Stimulated activated CD4-positive, alpha-beta T cell treated with anti-CD3 and anti-CD28 coated beads, Interleukin-4, amount 100 ng/mL, for 24 hours (primary cell): ENCODE measurements around the gene A4GNT.
"Not testable (repeated sequence)": the region's sequence is repeated elsewhere in the genome, so short reads cannot be mapped to it uniquely, and the experiment has no call there.

Source experiments
- DNase-seq: peaks from one replicate; pipeline ENCODE4 v3.0.0-alpha.2; 2020

The A4GNT gene

DNA sequence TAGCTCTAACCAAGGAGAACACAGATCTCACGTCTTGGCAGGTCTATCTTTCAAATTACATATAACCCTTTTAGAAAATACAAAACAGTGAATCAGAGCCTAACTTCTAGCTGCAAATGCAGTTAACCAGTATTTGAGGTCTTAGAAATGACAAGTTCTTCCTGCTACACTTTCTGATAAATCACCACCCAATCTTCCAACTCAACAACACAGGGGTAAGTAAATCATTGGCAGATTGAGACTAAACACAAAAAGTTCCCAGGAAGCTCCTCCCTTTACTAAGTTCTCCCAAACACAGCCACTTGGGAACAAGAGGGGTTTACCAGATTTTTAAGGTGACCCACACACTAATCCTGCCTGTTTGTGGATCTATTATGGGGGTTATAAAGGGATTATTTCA, at the start of gene A4GNT:
A4GNT (minus strand) TSS at position 152 of the 400 bp plus-strand sequence. CDS start 1,134 bp downstream, outside the sequence.
- DNase-seq, result no peak

DNA sequence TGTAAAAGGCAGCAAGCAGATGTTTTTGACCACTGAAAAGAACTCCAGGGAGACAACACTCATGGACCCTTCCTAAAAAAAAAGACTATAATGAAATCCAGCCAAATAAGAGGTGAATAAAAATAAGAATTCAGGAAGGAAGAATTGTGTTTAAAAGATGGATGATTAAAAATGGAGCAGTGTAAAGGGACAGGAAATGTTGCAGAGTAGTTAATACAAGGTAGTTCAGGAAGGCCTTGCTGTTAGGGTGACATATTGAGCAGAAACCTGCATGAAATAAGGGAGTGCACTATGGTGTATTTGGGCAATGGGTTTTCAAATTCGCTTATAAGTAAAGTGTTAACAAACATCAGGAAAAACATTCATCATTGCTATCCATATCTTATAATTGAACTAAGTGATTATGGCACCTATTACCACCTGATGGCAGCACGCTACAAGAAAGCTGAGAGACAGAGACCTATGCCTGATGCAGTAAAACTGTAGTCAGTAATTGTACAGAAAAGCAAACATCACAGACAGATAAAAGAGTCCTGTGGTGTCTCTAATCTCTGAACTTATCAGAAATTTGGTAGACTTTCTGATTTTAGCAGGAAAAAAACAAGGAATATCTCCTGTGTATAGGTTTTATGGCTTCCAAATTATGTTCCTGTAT, 48.3 kb upstream of the A4GNT start:
- peak; percentile 40 for DNase-seq

DNA sequence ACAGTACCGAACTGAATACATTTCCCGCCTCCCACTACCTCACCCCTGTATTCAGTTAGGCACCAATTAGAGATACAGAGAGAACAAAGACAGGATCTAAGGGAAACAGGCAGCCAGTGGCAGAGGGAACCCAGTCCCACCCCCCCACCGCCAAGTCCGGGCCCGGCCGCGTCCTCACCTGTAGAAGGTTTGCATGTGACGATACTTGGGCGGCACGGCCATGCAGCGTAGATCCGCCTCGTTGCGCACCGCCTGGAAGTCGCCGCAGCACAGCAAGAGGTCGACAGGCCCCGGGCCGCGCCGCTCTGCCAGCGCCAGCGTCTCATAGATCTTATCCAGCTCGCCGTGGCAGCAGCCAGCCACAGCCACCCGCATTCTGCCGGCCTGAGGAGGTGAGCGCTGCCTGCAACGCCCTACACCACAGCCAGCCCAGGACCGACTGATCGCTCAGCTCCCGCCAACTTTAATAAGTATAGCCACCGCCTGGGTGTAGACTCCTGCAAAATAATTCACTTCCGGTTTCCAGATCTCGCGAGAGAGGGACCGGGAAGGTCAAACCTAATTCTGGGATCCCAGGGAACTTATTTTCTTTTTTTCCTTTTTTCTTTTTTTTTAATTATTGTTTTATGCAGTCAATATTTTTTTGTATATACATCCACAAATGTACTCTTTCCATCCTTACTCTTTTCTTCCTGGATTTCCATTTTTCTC, 42.4 kb upstream of the A4GNT start, which contains the start of gene DBR1:
DBR1 (minus strand) TSS at position 501 of the 711 bp plus-strand sequence; CDS start at position 375, 126 bp downstream.
- DNase-seq, result peak; percentile 83

- no peak for DNase-seq
These were observed 41.7 kb upstream of the A4GNT start for GRCh38 chr3:138173769-138174420.

DNA sequence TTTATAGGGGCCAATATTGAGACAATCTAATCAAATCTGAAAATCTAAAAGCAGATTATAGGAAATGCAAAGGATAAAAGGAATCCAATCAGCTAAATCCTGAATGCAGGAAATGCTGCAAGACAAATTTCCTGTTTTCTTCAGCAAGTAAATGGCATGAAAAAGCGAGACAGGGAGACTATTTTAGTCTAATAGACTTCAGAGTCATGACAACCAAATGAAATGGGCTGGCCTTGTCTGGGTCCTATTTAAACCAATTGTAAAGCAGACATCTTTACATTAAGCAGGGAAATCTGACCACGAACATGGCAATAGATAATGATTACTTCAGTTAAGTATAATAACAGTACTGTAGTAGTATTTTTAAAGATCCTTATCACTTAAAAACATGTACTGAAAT, 40.4 kb upstream of the A4GNT start:
- no peak for DNase-seq

DNA sequence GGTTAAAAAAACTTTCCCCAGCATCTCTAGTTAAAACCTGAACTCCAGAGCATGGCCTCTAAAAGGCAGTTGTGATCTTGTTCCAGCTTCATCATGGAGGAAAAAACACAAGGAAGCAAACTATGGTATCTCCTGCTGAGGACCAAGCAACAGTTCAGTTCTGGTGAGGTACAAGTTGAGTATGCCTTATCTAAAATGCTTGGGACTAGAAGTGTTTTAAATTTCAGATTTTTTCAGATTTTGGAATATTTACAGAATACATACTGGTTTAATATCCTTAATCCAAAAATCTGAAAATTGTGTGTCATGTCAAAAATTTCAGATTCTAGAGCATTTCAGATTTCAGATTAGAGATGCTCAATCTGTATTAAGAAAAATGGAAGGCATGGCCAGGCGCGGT, 32.9 kb upstream of the A4GNT start:
- DNase-seq, result no peak

DNA sequence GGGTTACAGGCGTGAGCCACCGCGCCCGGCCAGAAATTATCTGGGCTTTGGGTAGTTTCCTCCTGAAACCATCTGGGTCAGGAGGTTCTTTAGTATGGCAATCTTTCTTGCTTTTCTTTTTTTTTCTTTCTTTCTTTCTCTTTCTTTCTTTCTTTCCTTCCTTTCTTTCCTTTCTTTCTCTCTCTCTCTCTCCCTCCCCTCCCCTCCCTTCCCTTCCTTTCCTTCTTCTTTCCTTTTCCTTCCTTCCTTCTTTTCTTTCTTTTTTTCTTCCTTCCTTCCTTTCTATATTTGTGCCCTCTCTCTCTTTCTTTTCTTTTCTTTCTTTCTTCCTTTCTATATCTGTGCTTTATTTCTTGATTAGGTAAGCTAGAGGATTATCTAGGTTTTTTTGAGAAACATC, 25.6 kb upstream of the A4GNT start:
- no peak for DNase-seq

DNA sequence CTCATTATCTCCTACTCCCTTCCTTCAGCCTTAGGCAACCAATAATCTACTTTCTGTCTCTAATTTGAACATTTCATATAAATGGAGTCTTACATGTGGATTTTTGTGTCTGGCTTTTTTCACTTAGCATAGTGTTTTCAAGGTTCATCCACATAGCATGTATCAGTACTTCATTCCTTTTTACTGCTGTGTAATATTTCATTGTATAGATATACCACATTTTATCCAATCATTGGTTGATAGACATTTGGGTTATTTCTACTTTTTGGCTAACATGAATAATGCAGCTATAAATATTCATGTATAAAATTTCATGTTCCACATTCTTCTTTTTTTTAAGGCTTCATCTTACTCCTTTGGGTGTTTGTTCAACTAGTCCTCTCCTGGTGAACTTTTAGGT, 22.3 kb upstream of the A4GNT start:
- no peak for DNase-seq

DNA sequence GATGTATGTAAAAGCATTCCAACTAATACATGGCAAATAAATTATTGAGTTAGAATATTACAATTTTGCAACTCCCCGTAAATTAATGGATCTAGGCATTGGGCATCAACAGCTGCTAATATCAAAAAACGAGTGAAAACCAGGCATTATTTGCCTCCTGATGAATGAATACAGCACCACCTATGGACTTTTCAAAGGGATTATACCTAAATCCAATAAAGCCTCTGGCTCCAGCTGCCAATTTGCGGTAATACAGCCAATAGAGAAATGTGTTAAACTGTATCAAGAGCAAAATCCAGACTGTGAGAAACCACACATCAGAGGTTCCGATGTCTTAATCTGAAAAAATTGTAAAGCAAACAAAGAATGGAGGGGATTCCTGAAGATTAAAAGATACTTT, 16.3 kb upstream of the A4GNT start:
- DNase-seq, result no peak

GRCh38 chr3:138142181-138142580, 10.0 kb upstream of the A4GNT start:
- DNase-seq, result not testable (repeated sequence)

- no peak for DNase-seq
These were observed 8.8 kb upstream of the A4GNT start for GRCh38 chr3:138140940-138141339.

- DNase-seq, result no peak
These were observed 7.5 kb upstream of the A4GNT start for GRCh38 chr3:138139691-138140090.

GRCh38 chr3:138137861-138138260, 5.7 kb upstream of the A4GNT start:
- no peak for DNase-seq

DNA sequence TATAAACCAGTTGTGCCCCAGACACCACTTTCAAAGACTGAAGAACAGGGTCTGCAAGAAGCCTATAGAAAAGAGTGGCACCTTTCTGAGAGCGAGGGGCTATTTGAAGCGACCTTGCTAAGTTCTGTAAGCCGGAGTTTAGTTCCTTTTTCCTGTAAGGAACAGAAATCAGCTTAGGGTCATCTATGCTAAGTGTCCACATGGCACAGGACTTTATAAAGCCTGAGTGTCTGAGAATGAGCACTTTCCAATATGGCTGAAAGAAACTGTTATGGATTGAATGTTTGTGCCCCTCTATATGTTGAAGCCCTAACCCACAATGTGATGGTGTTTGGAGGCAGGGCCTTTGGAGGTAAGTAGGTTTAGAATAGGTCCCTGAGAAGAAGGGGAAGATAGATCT, 4.0 kb upstream of the A4GNT start:
- no peak for DNase-seq

GRCh38 chr3:138135833-138136194, 3.6 kb upstream of the A4GNT start:
- DNase-seq, result no peak

DNA sequence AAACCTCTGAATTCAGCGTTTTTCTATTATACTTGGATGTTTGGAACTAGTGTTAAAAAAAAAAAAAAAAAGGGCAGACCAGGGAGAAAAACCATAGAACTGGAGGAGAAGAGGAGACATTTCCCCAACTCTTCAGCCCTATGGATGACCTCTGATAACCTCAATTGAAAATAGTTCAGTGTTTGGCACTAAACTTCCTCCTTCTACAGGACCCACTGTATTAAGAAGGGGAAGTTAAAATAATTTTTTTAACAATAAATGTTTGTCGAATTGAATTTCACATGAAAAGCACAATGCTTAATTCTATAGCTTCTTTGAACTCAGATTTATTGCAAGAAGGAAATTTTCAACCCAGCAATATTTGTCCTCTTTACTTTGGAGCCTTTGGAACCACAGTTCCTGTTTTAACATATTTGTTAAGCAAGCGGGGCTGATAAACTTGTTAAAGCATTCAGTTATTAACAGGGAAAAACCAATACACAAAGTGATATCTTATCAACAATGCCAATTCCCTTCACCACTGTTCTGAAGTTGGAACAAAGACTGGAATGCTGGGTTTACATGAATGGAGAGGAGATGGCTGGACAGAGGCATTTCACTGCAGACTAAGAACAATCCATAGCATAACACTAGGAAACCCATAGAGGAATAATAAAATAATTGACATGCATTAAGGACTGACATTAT, 3.1 kb upstream of the A4GNT start:
- no peak for DNase-seq

DNA sequence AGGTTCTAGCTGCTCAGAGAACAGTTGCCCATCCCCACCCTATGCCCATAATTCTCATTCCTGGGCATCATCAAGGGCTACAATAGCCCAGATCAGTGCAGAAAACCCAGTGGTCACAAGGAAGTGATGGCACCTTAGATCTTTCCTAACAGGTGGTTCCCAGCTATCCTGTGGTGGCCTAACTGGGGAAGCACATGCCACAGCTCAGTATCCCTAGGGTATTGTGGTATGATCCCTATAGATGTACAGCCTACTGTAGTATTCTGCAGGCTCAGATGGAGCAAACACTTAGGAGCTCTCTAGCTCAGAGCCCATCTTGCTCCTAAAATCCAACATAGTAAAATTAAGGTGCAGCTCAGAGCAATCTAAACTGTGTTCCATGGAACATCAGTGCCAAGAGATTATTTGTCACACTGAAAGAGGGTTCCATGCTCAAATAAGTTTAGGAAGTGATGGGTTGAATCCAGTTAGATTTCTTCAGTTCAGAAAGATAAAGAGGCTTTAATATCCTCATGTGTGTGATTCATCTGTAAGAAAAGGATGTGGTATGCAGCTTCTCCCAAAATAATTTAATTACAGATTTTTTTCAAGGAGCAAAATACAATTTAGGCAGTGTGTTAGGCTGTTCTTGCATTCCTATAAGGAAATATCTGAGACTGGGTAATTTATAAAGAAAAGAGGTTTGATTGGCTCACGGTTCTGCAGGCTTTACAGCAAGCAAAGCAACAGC, 4.4 kb downstream of the A4GNT start:
- no peak for DNase-seq

GRCh38 chr3:138125548-138126221, 6.5 kb downstream of the A4GNT start:
- DNase-seq, result no peak

DNA sequence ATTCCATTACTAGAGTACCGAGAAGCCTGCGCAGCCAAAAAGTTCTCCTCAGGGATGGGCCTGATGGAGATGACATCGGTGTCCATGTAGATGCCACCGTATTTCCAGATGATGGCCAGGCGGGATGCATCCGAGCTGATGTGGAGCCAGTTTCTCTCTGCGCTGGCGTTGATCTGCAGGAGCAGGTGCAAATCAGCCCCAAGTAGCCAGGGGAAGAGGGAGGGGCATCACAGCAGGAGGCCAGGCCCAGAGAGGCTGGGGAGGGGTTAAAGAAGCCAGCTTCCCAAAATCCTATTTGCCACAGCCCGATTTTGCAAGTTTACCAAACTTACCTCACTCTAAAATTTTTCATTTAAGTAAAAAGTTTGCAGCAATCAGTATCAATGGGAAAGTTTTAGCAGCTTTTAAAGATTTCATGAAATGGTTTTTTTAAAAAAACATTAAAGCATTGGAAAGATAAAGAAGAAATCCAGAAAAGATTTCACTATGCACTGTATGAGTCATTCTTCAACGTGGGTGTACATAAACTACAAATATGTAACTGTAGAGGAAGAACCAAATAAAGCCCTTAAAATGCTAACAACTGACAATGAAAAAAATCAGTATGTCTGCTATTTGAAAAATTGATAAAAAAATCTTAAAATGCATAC, 7.4 kb downstream of the A4GNT start:
- DNase-seq, result no peak

GRCh38 chr3:138124188-138124587, 8.0 kb downstream of the A4GNT start:
- no peak for DNase-seq

GRCh38 chr3:138119423-138119766, 12.8 kb downstream of the A4GNT start:
- no peak for DNase-seq
